Myocyte (in vitro differentiated cells): Measurements from ENCODE around the gene NSFL1C. TPM values are rescaled to one million over a fixed set of nuclear protein-coding genes. Genes with fewer than 3 reads are reported as not detected.
A peak's percentile ranks its signal among the peaks of the same experiment; 100 is the strongest.

Source experiments
- DNase-seq: peaks from one replicate; pipeline ENCODE4 v3.0.0-alpha.2; 2012; ENCODE audit warnings: low read depth
- total RNA-seq: library from RNA; depleted of rRNA; stranded (reverse); fragments of >200 nt; gene quantifications from 2 replicates; pipeline ENCODE4 v1.2.3, GENCODE V29; 2014

The NSFL1C gene
- total RNA-seq, 1 donor from 2014 or later, result 49.6 TPM

- no peak for DNase-seq
These were observed 3.8 kb downstream of the NSFL1C start for GRCh38 chr20:1462834-1463233.

DNA sequence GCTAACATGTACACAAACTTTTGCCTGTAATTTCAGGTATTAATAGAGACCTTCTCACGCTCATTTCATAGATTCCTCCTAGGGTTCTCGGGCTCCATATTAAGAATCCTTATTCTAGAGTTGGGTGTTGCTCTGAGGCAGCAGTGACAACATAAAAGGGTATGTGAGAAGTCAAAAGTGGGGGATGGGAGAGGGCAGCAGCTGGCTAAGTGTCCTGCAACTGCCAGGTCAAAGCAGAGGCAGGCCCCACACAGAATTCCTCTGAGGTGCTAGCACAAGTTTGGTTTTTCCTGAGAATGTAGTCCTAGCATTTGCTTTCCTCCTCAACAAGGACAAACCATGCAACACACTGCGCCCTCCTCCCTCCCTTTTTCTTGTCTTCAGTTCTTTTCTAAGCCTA, 4.6 kb downstream of the NSFL1C start:
- peak; percentile 29 for DNase-seq

DNA sequence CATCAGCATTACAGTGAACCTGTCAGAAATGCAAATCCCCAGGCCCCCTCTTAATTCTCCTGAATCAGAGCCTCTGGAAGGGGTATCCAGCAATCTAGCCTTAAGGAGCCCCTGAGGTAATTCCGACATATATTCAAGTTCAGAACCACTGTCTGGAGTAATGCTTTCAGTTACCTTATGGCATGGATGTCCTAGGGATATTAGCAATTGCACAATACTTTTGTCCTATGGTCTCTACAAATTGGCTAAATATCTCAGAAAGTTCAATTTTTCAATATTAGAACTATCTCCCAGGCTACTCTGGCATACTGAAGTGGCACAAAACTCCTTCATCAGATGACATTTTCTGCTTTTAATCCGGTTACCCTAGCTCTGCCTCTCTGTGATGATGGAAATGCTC, 6.4 kb downstream of the NSFL1C start:
- no peak for DNase-seq

- DNase-seq, result no peak
These were observed 8.7 kb downstream of the NSFL1C start for GRCh38 chr20:1457992-1458391.

DNA sequence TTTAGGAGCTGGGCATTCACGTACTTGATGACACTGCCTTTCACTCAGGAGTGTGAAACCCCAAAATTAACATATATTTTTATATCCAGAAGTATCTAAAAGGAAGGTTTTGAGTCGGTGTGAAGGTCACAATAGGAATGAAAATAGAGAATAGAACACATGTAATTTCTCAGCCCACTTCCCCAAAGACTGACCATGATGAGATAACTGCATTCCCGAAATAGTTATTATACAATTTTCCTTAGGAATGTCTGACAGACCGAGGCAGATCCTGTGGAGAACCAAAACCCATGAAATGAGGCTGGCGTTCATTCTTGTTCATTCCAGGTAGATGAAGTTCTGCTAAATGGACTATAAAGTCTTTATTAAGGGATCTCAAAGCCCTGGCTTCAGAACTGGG, 10.3 kb downstream of the NSFL1C start:
- peak; percentile 43 for DNase-seq

GRCh38 chr20:1450926-1451491, 15.6 kb downstream of the NSFL1C start:
- DNase-seq, result peak; percentile 29

DNA sequence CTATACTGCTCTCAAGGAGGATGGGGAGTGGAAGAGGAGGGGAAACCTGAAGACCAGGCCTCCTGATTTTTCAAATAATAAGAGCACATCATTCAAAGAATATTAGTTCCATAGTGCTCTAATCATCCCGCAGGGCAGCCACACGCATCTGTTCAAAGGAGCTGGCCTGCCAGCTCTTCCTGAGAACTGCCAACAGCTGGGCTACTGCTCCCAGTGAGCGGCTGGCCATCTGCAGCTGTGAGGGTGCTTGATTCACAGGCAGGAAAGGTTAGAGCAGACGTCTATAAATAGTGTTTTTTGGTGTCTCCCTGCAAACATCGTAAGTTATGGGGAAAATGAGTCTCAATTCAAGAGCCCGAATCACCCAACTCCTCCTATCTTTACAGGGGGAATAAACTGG, 17.3 kb downstream of the NSFL1C start:
- DNase-seq, result peak; percentile 97

GRCh38 chr20:1448081-1448620, 18.5 kb downstream of the NSFL1C start:
- DNase-seq, result peak; percentile 97

DNA sequence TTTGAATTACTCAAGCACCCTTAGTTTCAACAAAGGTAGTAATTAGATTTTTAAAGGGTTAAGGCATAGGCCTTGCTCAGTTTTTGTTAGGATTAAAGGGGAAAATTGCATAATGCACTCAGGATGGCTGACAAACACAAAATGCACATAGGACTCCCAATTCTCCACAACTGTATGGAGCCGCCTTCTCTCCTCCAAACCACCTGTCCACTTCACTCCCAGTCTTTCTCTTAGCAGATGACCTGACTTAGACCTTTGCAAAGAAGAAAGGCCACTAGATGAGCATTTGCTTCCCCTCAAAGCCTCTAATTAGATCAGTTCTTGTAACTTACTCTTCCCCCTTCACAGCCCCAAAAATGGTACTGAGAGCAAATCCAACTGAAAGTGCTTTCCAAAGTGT, 20.1 kb downstream of the NSFL1C start:
- peak; percentile 43 for DNase-seq

DNA sequence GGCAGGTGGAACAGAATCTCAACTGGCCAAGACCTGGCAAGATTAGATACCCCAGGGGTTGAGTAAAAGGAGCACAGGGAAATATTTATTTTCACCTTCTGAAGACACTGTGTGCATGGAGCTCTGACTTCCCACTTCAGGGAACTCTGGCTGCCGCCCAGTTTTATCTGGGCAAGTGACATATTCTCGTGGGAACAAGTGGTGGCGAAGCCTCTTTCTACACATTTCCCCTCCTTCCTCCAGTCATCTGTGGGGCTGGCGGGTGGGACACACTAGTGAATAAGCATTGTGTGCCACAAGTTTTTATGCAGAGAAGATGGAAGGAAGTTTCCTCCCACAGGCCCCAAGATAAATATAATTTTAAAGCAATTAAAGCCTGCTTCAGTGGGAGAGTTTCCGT, 23.6 kb downstream of the NSFL1C start:
- no peak for DNase-seq

- DNase-seq, result no peak
These were observed 24.3 kb downstream of the NSFL1C start for GRCh38 chr20:1442304-1442703.

GRCh38 chr20:1441133-1441532, 25.5 kb downstream of the NSFL1C start:
- no peak for DNase-seq

GRCh38 chr20:1440024-1440423, 26.6 kb downstream of the NSFL1C start:
- DNase-seq, result peak; percentile 37

GRCh38 chr20:1438361-1438760, 28.3 kb downstream of the NSFL1C start:
- no peak for DNase-seq

- DNase-seq, result peak; percentile 70
These were observed 29.3 kb downstream of the NSFL1C start for GRCh38 chr20:1437235-1437904.

- DNase-seq, result no peak
These were observed 30.4 kb downstream of the NSFL1C start for GRCh38 chr20:1436263-1436662.

DNA sequence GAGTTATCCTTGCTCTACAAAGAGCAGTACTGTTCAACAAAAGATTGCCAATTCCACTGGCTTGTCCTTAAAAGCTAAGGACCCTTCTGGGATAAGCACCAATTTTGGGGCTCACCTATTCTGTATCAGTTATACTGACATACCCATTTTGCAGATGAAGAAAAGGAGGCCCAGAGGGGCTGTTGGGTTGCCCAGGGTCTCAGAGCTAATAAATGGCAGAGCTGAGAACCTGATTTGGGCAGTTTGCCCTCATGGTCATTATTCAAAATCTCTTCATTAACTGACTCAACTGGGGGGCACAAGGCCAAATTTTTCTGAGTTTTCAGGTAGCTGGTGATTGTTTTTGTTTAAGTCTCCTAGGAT, 31.3 kb downstream of the NSFL1C start:
- DNase-seq, result no peak

DNA sequence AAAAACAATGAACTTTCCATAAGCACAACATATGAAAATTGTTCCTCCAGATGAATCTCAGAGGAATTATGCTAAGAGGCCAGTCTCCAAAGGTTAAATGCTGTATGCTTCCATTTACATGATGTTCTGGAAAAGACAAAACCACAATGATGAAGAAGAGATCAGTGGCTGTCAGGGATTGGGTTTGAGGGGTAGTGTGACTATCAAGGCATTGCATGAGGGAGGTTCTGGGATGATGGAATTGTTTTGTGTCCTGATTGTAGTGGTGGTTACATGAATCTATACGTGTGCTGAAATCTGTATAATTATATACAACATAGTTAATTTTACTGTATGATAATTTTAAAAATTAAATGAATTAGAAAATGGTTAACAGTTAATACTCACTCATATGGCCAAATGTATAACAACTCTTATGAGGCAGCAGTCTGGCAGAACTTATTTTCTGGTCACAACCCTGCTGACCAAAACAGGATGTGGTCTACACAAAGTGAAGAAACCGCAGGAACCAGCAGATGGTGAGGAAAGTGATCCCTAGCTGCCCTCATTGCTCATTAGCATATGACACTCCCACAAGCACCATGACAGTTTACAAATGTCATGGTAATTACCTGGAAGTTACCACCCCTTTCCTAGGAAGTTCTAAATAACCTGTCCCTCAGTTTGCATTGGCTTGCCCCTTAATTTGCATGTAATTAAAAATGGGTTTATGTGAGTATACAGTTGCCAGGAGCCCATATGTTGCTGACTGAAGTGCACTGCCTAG, 31.9 kb downstream of the NSFL1C start:
- peak; percentile 95 for DNase-seq

DNA sequence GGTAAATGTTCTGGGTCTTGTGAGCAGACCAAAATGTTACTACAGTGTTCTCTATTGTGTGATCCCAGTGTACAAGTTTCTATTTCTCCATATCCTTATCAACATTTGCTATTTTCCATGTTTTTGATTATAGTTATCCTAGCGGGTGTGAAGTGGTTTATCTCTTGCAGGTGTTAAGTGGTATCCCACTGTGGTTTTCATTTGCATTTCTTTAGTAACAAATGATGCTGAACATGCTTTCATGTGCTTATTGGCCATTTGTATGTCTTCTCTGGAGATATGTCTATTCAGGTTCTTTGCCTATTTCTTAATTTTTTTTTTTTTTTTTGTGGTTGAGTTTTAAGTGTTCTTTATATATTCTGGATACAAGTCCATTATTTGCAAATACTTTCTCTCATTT, 35.5 kb downstream of the NSFL1C start:
- no peak for DNase-seq

DNA sequence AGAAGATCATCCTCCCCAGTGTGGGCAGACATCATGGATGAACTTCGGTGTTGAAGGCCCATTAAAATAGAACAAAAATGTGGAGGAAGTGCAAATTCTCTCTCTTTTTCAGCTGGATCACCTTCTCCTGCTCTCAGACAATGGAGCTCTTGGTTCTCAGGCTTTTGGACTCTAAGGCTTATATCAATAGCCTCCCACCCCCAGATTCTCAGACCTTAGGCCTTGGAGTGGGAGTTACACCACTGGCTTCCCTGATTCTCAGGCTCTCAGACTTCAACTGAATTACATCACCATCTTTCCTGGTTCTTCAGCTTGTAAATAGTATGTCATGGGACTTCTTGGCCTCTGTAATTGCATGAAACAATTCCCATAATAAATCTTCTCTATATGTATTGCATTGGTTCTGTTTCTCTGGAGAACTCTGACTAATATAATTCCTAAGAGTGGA, 36.6 kb downstream of the NSFL1C start:
- peak; percentile 31 for DNase-seq

DNA sequence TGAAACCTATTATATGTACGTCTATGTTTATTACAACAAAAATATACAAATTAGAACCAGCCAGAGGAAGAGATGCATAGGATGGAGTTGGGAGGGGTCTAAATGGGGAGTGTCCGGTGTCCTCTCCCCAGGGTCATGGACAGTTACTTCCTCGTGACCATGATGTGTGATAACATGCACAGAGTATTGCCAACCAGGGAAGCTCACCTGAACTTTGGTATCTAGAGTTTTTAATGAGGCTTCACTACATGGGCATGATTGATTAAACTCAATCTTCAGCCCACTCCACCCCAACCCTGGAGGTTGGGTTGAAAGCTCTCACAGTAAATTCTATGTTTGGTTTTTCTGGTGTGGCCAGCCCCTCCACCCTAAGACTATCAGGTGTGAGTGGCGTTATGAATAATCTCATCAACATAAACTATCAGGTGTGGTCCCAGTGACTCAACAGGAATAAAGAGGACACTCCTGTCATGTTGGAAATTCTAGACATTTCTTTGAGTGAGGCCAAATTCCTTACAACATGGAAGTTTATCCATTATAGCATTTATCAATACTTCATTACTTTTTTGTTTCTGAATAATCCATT, 37.4 kb downstream of the NSFL1C start:
- no peak for DNase-seq
